HG02759 (cell line): ENCODE measurements around the gene MOB3C.
"Not testable (repeated sequence)": the region's sequence is repeated elsewhere in the genome, so short reads cannot be mapped to it uniquely, and the experiment has no call there.

Source experiments
- ATAC-seq: cut with Tn5 transposase; IDR thresholded peaks from one replicate; pipeline ENCODE4 v1.9.1; 2021; ENCODE audit warnings: mild to moderate bottlenecking, moderate library complexity; ENCODE audit not compliant: unreplicated experiment

The MOB3C gene

DNA sequence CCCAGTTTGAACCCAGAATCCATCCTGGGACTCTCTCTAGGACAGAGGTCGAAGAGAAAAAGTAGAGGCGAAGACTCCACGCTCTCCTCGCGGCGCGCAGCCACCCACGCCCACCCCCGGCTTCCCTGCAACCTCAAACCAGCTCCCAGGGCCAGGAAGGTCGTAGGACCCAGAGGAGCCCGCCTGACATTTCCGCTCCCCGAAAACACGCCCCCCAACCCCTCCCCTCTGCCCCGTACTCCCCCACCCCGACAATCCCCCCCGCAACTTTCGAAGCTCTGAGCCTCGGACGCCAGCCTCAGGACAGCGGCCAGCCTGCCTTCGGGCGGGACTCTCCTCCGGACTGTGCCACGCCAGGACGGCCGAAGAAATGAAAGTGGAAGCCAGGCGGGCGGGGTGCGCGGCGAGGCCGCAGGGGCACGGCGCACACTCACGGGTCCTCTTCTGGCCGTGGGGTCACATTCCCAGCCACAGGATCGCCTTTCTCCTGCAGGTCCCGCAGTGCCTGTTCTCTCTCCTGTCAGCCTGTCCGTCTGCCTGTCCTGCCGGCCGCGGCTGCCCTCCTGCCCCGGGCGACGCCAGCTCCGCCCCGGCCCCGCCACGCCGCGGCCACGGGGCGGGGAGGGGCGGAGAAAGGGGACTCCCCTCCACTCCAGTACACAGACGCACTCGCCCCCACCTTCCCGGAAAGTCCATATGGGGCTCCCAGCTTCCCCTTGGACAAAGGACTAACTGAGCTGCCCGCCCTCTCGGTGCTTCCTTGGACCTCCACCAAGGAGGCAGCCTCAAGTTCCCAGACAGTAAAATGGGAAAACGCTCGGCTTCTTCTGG is at the start of gene MOB3C:
TSS of gene MOB3C (minus strand) at position 535 of the 831 bp plus-strand sequence. CDS start 3,490 bp downstream, outside the sequence.
- peak; percentile 70 for ATAC-seq

DNA sequence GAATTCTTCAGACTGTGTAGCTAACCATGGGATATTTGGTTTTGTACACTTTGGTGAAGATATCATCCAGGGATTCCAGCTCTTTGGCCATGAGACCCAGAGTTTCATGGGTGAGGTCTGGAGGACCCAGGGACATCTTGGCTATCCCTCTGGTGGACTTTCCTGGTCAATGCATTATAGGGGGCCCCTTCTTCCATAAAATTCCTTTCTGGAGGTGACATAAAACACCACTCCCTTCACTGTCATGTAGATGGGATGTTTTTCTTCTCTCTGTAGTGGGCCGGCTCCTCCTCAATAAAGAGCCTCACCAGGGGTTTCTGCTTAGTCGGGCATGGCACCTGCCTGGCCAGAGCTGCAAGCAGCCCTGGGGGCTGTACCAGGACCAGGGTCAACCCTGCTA is 49.4 kb upstream of the MOB3C start:
- no peak for ATAC-seq

DNA sequence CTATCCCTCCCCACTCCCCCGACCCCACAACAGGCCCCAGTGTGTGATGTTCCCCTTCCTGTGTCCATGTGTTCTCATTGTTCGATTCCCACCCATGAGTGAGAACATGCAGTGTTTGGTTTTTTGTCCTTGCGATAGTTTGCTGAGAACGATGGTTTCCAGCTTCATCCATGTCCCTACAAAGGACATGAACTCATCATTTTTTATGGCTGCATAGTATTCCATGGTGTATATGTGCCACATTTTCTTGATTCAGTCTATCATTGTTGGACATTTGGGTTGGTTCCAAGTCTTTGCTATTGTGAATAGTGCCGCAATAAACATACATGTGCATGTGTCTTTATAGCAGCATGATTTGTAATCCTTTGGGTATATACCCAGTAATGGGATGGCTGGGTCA is 46.3 kb upstream of the MOB3C start:
- not testable (repeated sequence) for ATAC-seq

DNA sequence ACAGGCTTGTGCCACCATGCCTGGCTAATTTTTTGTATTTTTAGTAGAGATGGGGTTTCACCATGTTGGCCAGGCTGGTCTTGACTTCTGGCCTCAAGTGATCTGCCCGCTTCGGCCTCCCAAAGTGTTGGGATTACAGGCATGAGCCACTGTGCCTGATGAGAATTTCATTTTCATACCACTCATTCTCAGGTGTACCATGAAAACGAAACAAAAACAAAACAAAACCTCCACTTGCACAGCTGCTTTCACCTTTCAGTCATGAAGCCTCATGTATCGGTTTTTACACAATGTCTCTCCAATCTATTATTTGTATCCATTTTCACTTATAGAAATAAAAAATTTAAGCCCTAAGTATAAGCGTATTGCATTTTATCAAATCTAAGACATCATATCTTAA is 43.5 kb upstream of the MOB3C start:
- peak; percentile 44 for ATAC-seq

DNA sequence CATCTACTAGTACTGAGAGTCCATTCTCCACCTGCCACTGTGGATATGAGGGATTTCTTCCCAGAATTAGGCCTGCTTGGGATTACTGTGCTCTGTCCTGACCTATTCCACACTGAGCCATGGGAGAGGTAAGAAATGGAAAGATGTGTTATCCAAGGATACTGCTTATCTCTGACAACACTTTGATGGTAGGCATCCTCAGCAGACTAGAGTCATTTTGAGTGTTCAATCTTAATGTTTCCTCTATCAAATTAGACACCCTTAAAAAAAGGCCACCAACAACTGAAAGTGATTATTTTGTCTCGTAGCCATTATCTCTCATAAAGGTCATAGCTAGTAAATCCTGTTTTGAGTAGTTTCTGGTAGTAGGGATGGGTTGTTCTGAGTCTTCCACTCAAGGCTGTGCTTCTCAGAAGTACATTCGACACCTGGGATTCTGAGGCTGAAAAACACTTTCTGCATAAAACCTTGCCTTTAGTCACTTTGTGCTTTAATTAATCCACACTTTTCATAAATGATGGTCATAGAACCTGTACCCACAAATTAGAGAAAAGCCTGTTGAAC is 42.8 kb upstream of the MOB3C start:
- ATAC-seq, result no peak

DNA sequence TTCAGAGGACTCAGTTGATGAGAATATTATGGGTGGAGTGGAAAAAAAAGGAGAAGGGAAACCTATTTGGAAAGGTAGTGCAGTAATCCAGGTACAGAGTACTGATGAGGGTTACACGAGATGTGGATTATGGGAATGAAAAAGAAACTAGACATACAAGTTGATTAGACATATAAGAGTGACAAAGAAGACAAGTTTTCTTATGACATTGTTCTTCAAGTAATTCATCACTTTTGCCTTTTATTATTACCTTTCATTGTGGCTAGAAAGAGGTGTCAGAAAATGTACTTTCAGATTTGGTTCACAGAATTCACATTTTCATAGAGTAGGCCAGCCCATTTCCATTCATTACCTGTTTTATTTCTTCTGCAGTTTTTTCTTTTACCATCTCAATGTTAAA is 41.2 kb upstream of the MOB3C start:
- no peak for ATAC-seq

GRCh38 chr1:46656643-46657042 is 40.0 kb upstream of the MOB3C start:
- no peak for ATAC-seq

DNA sequence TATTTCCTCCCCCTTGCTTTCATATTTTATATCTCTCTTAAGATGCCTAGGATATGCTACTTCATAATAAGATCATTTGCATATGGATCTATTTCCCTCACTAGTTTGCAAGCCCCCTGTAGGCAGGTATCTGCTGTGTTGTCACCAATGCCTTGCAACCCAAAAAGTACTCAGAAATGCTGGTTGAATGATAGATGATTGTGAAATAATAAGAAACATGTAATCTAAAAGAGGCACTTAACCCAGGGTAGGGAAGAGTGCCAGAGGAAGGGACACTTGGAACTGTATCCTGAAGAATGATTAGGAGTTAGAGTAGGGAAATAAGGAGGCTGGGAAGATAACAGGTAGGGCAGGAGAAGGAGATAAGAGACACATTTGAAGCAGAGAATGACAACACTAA is 39.2 kb upstream of the MOB3C start:
- no peak for ATAC-seq

DNA sequence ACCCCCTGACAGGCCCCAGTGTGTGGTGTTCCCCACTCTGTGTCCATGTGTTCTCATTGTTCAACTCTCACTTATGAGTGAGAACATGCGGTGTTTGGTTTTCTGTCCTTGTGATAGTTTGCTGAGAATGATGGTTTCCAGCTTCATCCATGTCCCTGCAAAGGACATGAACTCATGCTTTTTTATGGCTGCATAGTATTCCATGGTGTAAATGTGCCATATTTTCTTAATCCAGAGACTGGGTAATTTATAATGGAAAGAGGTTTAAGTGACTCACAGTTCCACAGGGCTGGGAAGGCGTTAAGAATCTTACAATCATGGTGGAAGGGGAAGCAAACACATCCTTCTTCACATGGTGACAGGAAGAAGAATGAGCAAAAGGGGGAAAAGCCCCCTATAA is 38.1 kb upstream of the MOB3C start:
- ATAC-seq, result not testable (repeated sequence)

- no peak for ATAC-seq
These were observed 37.4 kb upstream of the MOB3C start for GRCh38 chr1:46654012-46654411.

GRCh38 chr1:46653405-46653958 is 36.9 kb upstream of the MOB3C start:
- ATAC-seq, result no peak

- no peak for ATAC-seq
These were observed 35.9 kb upstream of the MOB3C start for GRCh38 chr1:46652321-46653100.

DNA sequence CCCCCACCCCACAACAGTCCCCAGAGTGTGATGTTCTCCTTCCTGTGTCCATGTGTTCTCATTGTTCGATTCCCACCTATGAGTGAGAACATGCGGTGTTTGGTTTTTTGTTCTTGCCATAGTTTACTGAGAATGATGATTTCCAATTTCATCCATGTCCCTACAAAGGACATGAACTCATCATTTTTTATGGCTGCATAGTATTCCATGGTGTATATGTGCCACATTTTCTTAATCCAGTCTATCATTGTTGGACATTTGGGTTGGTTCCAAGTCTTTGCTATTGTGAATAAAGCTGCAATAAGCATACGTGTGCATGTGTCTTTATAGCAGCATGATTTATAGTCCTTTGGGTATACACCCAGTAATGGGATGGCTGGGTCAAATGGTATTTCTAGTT is 34.5 kb upstream of the MOB3C start:
- not testable (repeated sequence) for ATAC-seq

GRCh38 chr1:46650491-46650890 is 33.9 kb upstream of the MOB3C start:
- no peak for ATAC-seq

GRCh38 chr1:46649764-46650163 is 33.2 kb upstream of the MOB3C start:
- ATAC-seq, result no peak

DNA sequence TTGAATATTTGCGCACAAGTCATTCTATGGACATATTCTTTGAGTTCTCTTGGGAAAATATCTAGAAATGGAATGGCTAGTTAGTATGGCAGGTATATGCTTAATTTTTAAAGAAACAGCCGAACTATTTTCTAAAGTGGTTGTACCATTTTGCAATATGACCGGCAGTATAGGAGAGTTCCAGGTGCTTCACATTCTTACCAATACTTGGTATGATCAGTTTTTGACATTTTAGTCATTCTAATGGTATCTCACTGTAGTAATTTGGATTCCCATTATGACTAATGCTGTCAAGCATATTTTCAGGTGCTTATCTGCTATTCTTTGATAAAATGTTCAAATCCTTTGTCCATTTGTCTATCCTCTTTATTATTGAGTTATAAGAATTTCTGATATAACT is 31.0 kb upstream of the MOB3C start:
- no peak for ATAC-seq

- no peak for ATAC-seq
These were observed 30.2 kb upstream of the MOB3C start for GRCh38 chr1:46646844-46647243.

GRCh38 chr1:46646331-46646730 is 29.7 kb upstream of the MOB3C start:
- no peak for ATAC-seq

DNA sequence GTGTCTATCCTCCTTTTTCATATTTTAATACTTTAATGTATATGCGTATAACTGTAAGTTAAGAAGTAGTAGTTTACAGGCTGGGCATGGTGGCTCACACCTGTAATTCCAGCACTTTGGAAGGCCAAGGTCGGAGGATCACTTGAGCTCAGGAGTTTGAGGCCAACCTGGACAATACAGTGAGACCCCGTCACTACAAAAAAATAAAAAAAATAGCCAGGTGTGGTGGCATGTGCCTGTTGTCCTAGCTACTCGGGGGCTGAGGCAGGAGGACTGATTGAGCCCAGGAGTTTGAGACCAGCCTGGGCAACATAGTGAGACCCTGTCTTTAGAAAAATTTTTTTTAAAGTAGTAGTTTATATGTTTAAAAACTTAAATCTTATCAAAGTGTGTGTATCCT is 29.2 kb upstream of the MOB3C start:
- no peak for ATAC-seq

DNA sequence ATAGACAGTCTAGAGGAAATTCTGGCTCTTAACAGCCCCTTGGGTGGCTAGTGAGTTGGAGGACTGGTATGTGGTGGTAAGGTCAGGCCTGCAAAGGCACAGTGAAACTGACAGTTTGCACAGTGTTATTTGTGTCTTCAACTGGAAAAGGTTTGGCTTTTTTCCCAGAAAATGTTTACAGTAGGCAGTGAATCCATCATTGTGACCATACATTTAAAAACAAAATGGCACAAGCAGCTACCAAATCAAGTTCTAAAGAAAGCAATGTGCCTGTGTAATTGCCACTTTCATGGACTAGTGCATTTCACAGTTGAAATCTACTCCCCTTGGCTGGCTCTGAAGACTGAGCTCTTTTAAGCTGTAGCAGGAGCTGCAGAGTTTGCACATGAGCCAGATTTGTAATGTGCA is 26.8 kb upstream of the MOB3C start:
- ATAC-seq, result no peak

GRCh38 chr1:46642115-46642680 is 25.6 kb upstream of the MOB3C start:
- ATAC-seq, result no peak
